ENCODE results near the gene SDF2L1. TPM values are rescaled to one million over a fixed set of nuclear protein-coding genes. Genes with fewer than 3 reads are reported as not detected.
"Not testable (repeated sequence)": the region's sequence is repeated elsewhere in the genome, so short reads cannot be mapped to it uniquely, and the experiment has no call there.

SDF2L1 gene
- total and polyA plus RNA-seq, 7 donors = 6.9 to 53.5 (median 13.0) TPM

DNA sequence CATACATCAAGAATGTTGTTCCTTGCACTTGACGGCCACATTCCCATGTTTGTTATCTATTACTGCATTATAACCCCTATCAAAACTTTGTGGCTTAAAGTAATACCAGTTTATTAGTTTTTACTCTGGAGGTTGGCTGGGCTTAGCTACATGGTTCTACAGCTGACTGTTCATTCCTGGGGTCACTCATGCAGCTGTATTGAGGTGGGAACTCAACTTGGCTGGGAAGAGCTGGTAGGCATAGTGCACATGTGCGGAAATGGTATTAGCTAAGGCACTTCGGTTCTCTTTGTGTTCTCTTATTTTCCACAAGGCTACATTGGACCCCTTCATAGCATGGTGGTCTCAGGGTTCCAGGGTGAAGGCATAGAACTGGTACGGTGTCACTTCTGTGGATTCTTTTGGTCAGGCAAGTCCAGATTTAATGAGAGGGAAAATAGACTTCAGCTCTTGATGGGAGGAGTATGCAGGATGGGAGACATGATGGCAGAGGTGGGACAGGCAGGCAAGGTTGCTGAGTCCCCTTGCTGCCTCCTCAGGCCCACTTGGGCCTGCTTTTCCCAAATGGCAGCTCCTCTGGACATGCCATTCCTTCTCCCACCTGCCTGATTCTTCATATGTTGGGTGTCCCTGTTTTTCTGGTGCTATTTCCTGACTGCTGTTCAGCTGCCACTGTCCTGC, 28.4 kb upstream of the SDF2L1 start:
- no peak for TF ChIP-seq CTCF (IDR thresholded peaks at IDR 0.05)
- Histone ChIP-seq H3K27me3 (ENCODE audit: insufficient read depth in 3 of 3, low read length in 2 of 3) (no peaks in the 10 kb centered on the region), H3K4me3 (no peak overlapping the region), H3K9me3 (no peaks in the 10 kb centered on the region), H3K27ac (no peak overlapping the region), H3K4me1 (no peaks in the 10 kb centered on the region), H3K36me3 (ENCODE audit: insufficient read depth in 1 of 2, low read depth in 1 of 2) (peaks cover 0 to 43% of the 10 kb centered on the region in 2 donors)
- ATAC-seq (no peak), DNase-seq (no peak)
- 79 to 95% (median 84%) methylated on average over 4 of the region's 4 CpGs for WGBS, 3 donors
- intact Hi-C loops (cut with DNase I) = loop anchor here in 1 of 2 donors (2.0 kb wide), 1 partner anchor 13 kb away; no protein-coding TSS in a partner anchor

DNA sequence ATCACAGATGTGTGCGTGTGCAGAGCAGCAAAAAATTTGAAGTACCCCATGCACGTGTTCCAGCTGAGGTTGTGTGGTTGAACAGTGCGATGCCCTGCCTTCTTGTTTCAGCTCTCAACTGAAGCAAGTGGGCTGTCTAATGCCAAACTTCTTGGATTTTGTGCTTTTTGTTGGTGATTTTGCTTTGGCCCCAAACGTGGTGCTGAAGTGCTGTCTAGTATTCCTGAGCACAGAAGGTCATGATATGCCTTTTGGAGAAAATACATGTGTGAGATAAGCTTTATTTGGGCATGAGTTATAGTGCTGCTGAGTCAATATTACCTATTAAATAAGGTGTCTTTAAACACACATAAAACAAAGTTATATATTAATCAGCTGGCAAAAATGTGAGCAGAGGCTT, 26.4 kb upstream of the SDF2L1 start:
- Histone ChIP-seq H3K4me3 (no peak overlapping the region), H3K4me1 (peaks cover 7% of the 10 kb centered on the region), H3K27ac (no peak overlapping the region), H3K36me3 (ENCODE audit: insufficient read depth in 1 of 2, low read depth in 1 of 2) (peaks cover 0 to 38% of the 10 kb centered on the region in 2 donors), H3K27me3 (ENCODE audit: insufficient read depth in 3 of 3, low read length in 2 of 3) (no peaks in the 10 kb centered on the region), H3K9me3 (no peaks in the 10 kb centered on the region)
- intact Hi-C loops (cut with DNase I) = loop anchor here in 1 of 2 donors (2.0 kb wide), 1 partner anchor 15 kb away; no protein-coding TSS in a partner anchor
- no peak for TF ChIP-seq CTCF (IDR thresholded peaks at IDR 0.05)
- WGBS, 3 donors = 83 to 89% (median 84%) methylated on average over 4 of the region's 4 CpGs
- ATAC-seq (no peak), DNase-seq (no peak)

- intact Hi-C loops (cut with DNase I); H3K27me3 ChIP-seq (ENCODE audit: insufficient read depth in 3 of 3, low read length in 2 of 3); H3K4me1 ChIP-seq; ATAC-seq; DNase-seq; H3K27ac ChIP-seq; H3K4me3 ChIP-seq; H3K9me3 ChIP-seq: not testable (repeated sequence)
- peaks cover 0 to 30% of the 10 kb centered on the region in 2 donors for H3K36me3 ChIP-seq (ENCODE audit: insufficient read depth in 1 of 2, low read depth in 1 of 2)
- WGBS, 3 donors = 94 to 97% (median 95%) methylated on average over 6 of the region's 6 CpGs
Observed at GRCh38 chr22:21617337-21617736, 24.8 kb upstream of the SDF2L1 start.

- Histone ChIP-seq H3K27me3 (ENCODE audit: insufficient read depth in 3 of 3, low read length in 2 of 3) (no peaks in the 10 kb centered on the region), H3K4me3 (no peak overlapping the region), H3K4me1 (peaks cover 33% of the 10 kb centered on the region), H3K27ac (no peak overlapping the region), H3K9me3 (no peaks in the 10 kb centered on the region), H3K36me3 (ENCODE audit: insufficient read depth in 1 of 2, low read depth in 1 of 2) (peaks cover 0 to 17% of the 10 kb centered on the region in 2 donors)
- WGBS, 3 donors = 95 to 100% (median 98%) methylated on average over 3 of the region's 3 CpGs
- intact Hi-C loops (cut with DNase I) = no loop called here
- TF ChIP-seq CTCF (IDR thresholded peaks at IDR 0.05) = no peak
- no peak for DNase-seq
- ATAC-seq = no peak
Observed at GRCh38 chr22:21621025-21621424, 21.1 kb upstream of the SDF2L1 start.

- intact Hi-C loops (cut with DNase I) = no loop called here
- Histone ChIP-seq H3K9me3 (no peaks in the 10 kb centered on the region), H3K4me3 (no peak overlapping the region), H3K27ac (no peak overlapping the region), H3K36me3 (ENCODE audit: insufficient read depth in 1 of 2, low read depth in 1 of 2) (peaks cover 0 to 17% of the 10 kb centered on the region in 2 donors), H3K4me1 (peaks cover 33% of the 10 kb centered on the region), H3K27me3 (ENCODE audit: insufficient read depth in 3 of 3, low read length in 2 of 3) (no peaks in the 10 kb centered on the region)
- WGBS, 3 donors = 75 to 81% (median 80%) methylated on average over 17 of the region's 17 CpGs
- no peak for TF ChIP-seq CTCF (IDR thresholded peaks at IDR 0.05)
- DNase-seq = no peak
- ATAC-seq = no peak
Observed at GRCh38 chr22:21622011-21622918, 19.8 kb upstream of the SDF2L1 start.
